Muscle layer of duodenum (tissue), 2 donors: ENCODE measurements around the gene SNRNP200.

Experiments used
- H3K27ac ChIP-seq: one replicate; pipeline ENCODE4 v1.7.0; 2013; ENCODE audit warnings: mild to moderate bottlenecking, low read length
- H3K27me3 ChIP-seq: one replicate; pipeline ENCODE4 v1.7.0; 2013; ENCODE audit warnings: low read depth, mild to moderate bottlenecking, control low read depth, low read length
- H3K36me3 ChIP-seq, 2 donors: one replicate each; pipeline ENCODE4 v1.7.0; 2013; ENCODE audit warnings: low read length in 2 of 2, control low read depth in 1 of 2, mild to moderate bottlenecking in 1 of 2; ENCODE audit not compliant: insufficient read depth in 2 of 2, control insufficient read depth in 1 of 2
- H3K4me1 ChIP-seq, 2 donors: one replicate each; pipeline ENCODE4 v1.7.0; 2013; ENCODE audit warnings: low read length in 2 of 2, mild to moderate bottlenecking in 2 of 2, control low read depth in 1 of 2, moderate library complexity in 1 of 2; ENCODE audit not compliant: insufficient read depth in 2 of 2, control insufficient read depth in 1 of 2
- H3K4me3 ChIP-seq, 2 donors: one replicate each; pipeline ENCODE4 v1.7.0; 2013; ENCODE audit warnings: low read length in 2 of 2, low read depth in 1 of 2, mild to moderate bottlenecking in 1 of 2
- H3K9me3 ChIP-seq, 2 donors: one replicate each; pipeline ENCODE4 v1.7.0; 2013; ENCODE audit warnings: low read length in 2 of 2, control low read depth in 1 of 2, mild to moderate bottlenecking in 1 of 2; ENCODE audit not compliant: control insufficient read depth in 1 of 2
- donor health status: healthy.

The SNRNP200 gene

GRCh38 chr2:96305091-96305978, at the start of gene SNRNP200:
SNRNP200 (minus strand) TSS chr2:96305546; CDS start chr2:96305437, 109 bp downstream.
- no peaks in the 10 kb centered on the region for H3K27me3 ChIP-seq
- H3K4me1 ChIP-seq: peaks cover 14 to 39% of the 10 kb centered on the region in 2 donors
- no peaks in the 10 kb centered on the region for H3K9me3 ChIP-seq
- peak within 1 kb of the TSS; percentile 94 for H3K27ac ChIP-seq
- H3K4me3 ChIP-seq: peak within 1 kb of the TSS; percentile 99
- H3K36me3 ChIP-seq: peaks cover 34 to 37% of the 10 kb centered on the region in 2 donors

- no peak overlapping the region for H3K27ac ChIP-seq
- no peaks in the 10 kb centered on the region for H3K27me3 ChIP-seq
- no peaks in the 10 kb centered on the region for H3K36me3 ChIP-seq
- H3K9me3 ChIP-seq: no peaks in the 10 kb centered on the region
- no peaks in the 10 kb centered on the region for H3K4me1 ChIP-seq
- H3K4me3 ChIP-seq: no peak overlapping the region
Observed at GRCh38 chr2:96354492-96354891, 49.1 kb upstream of the SNRNP200 start.

- Histone ChIP-seq H3K4me3 (no peak overlapping the region), H3K9me3 (no peaks in the 10 kb centered on the region), H3K36me3 (no peaks in the 10 kb centered on the region), H3K27me3 (no peaks in the 10 kb centered on the region), H3K27ac (no peak overlapping the region), H3K4me1 (no peaks in the 10 kb centered on the region)
Observed at GRCh38 chr2:96353606-96354101, 48.3 kb upstream of the SNRNP200 start.

- Histone ChIP-seq H3K4me3 (no peak overlapping the region), H3K27ac (no peak overlapping the region), H3K9me3 (no peaks in the 10 kb centered on the region), H3K4me1 (no peaks in the 10 kb centered on the region), H3K36me3 (no peaks in the 10 kb centered on the region), H3K27me3 (no peaks in the 10 kb centered on the region)
Observed at GRCh38 chr2:96353032-96353561, 47.8 kb upstream of the SNRNP200 start.

GRCh38 chr2:96347395-96347794, 42.0 kb upstream of the SNRNP200 start:
- no peak overlapping the region for H3K27ac ChIP-seq
- no peaks in the 10 kb centered on the region for H3K9me3 ChIP-seq
- no peaks in the 10 kb centered on the region for H3K36me3 ChIP-seq
- H3K4me1 ChIP-seq: no peaks in the 10 kb centered on the region
- no peak overlapping the region for H3K4me3 ChIP-seq
- H3K27me3 ChIP-seq: no peaks in the 10 kb centered on the region

GRCh38 chr2:96345868-96346462, 40.6 kb upstream of the SNRNP200 start:
- Histone ChIP-seq H3K9me3 (no peaks in the 10 kb centered on the region), H3K4me3 (no peak overlapping the region), H3K27ac (no peak overlapping the region), H3K4me1 (no peaks in the 10 kb centered on the region), H3K36me3 (no peaks in the 10 kb centered on the region), H3K27me3 (no peaks in the 10 kb centered on the region)

GRCh38 chr2:96345438-96345837, 40.1 kb upstream of the SNRNP200 start:
- Histone ChIP-seq H3K27ac (no peak overlapping the region), H3K4me3 (no peak overlapping the region), H3K9me3 (no peaks in the 10 kb centered on the region), H3K4me1 (no peaks in the 10 kb centered on the region), H3K27me3 (no peaks in the 10 kb centered on the region), H3K36me3 (no peaks in the 10 kb centered on the region)

GRCh38 chr2:96344011-96344410, 38.7 kb upstream of the SNRNP200 start:
- Histone ChIP-seq H3K27ac (no peak overlapping the region), H3K27me3 (no peaks in the 10 kb centered on the region), H3K4me3 (no peak overlapping the region), H3K4me1 (no peaks in the 10 kb centered on the region), H3K36me3 (no peaks in the 10 kb centered on the region), H3K9me3 (no peaks in the 10 kb centered on the region)

- Histone ChIP-seq H3K27me3 (no peaks in the 10 kb centered on the region), H3K9me3 (no peaks in the 10 kb centered on the region), H3K4me3 (no peak overlapping the region), H3K4me1 (no peaks in the 10 kb centered on the region), H3K27ac (no peak overlapping the region), H3K36me3 (no peaks in the 10 kb centered on the region)
Observed at GRCh38 chr2:96342085-96342484, 36.7 kb upstream of the SNRNP200 start.

- H3K4me3 ChIP-seq: no peak overlapping the region
- H3K9me3 ChIP-seq: no peaks in the 10 kb centered on the region
- no peaks in the 10 kb centered on the region for H3K36me3 ChIP-seq
- H3K27me3 ChIP-seq: no peaks in the 10 kb centered on the region
- peaks cover 0 to under 1% of the 10 kb centered on the region in 2 donors for H3K4me1 ChIP-seq
- H3K27ac ChIP-seq: no peak overlapping the region
Observed at GRCh38 chr2:96341641-96342040, 36.3 kb upstream of the SNRNP200 start.
